H1 (cell line): ENCODE data around the gene CWC27. TPM values are rescaled to one million over a fixed set of nuclear protein-coding genes. Genes with fewer than 3 reads are reported as not detected.
"Not testable (repeated sequence)": the region's sequence is repeated elsewhere in the genome, so short reads cannot be mapped to it uniquely, and the experiment has no call there.

Experiments used
- CTCF ChIA-PET: fragments of 300-600 bp; sonication (Branson Sonifier 250); formaldehyde crosslinking; loops from one replicate; lab custom pipeline; 2021; ENCODE audit not compliant: partially characterized antibody; lab: Charles Lee
- POLR2A ChIA-PET: fragments of 300-600 bp; sonication (Branson Sonifier 250); formaldehyde crosslinking; loops from one replicate; lab custom pipeline; 2021; ENCODE audit warnings: inconsistent platforms; ENCODE audit not compliant: partially characterized antibody; lab: Charles Lee
- DNase-seq, 2 experiments: peaks; one replicate each; pipeline versions ENCODE4 v3.0.0 to v3.0.0-alpha.2; 2010 to 2022; ENCODE audit warnings: low spot score in 2 of 2, low read depth in 1 of 2, mixed read lengths in 1 of 2
- FAIRE-seq: peaks from 2 replicates; lab custom pipeline; 2011; peaks lifted over from hg19 to GRCh38; lab: Jason Lieb, UNC
- H2AFZ ChIP-seq: 2 replicates; pipeline ENCODE4 v1.8.1; 2012; ENCODE audit warnings: low read length, inconsistent platforms
- H2AK5ac ChIP-seq: 2 replicates; pipeline ENCODE4 v1.6.1; 2013; ENCODE audit warnings: low read depth, low read length
- H2BK120ac ChIP-seq: replicated peaks from 2 replicates; pipeline ENCODE3; 2013; ENCODE audit warnings: low read depth, low read length, inconsistent platforms
- H2BK12ac ChIP-seq: 2 replicates; pipeline ENCODE4 v1.6.1; 2013; ENCODE audit warnings: low read depth, low read length
- H2BK15ac ChIP-seq: 2 replicates; pipeline ENCODE4 v1.6.1; 2013; ENCODE audit warnings: low read length
- H2BK20ac ChIP-seq: 2 replicates; pipeline ENCODE4 v1.6.1; 2013; ENCODE audit warnings: low read length
- H2BK5ac ChIP-seq: 2 replicates; pipeline ENCODE4 v1.6.1; 2013; ENCODE audit warnings: low read depth, low read length
- H3K14ac ChIP-seq: 2 replicates; pipeline ENCODE4 v1.6.1; 2013; ENCODE audit warnings: inconsistent platforms; ENCODE audit not compliant: insufficient read length
- H3K18ac ChIP-seq: 2 replicates; pipeline ENCODE4 v1.6.1; 2013; ENCODE audit warnings: low read length; ENCODE audit errors: extremely low read depth
- H3K23ac ChIP-seq: 2 replicates; pipeline ENCODE4 v1.6.1; 2013; ENCODE audit warnings: inconsistent platforms; ENCODE audit not compliant: insufficient read length
- H3K23me2 ChIP-seq: 2 replicates; pipeline ENCODE4 v1.6.1; 2013; ENCODE audit warnings: low read depth, low read length
- H3K27ac ChIP-seq: 2 replicates; pipeline ENCODE4 v1.6.1; 2011; ENCODE audit warnings: low read depth, low read length, inconsistent platforms
- H3K27me3 ChIP-seq, 4 experiments: replicated peaks in 1 of 4; 1 replicate in 1 of 4; 2 replicates in 3 of 4; pipeline versions ENCODE4 v1.6.1 to v1.8.1; 2011 to 2013; ENCODE audit warnings: low read length in 3 of 4, mild to moderate bottlenecking in 3 of 4, inconsistent platforms in 2 of 4, mixed read lengths in 2 of 4, moderate library complexity in 1 of 4; ENCODE audit not compliant: control insufficient read depth in 3 of 4, insufficient read depth in 3 of 4; ENCODE audit errors: extremely low read depth in 1 of 4
- H3K36me3 ChIP-seq, 4 experiments: 2 replicates each; pipeline versions ENCODE4 v1.6.1 to v1.8.1; 2011 to 2013; ENCODE audit warnings: mild to moderate bottlenecking in 4 of 4, low read length in 3 of 4, moderate library complexity in 2 of 4, control low read depth in 1 of 4, inconsistent platforms in 1 of 4; ENCODE audit not compliant: insufficient read depth in 4 of 4, control insufficient read depth in 2 of 4
- H3K4ac ChIP-seq: replicated peaks from 2 replicates; pipeline ENCODE3; 2013; ENCODE audit warnings: low read length, low read depth, mixed read lengths, inconsistent platforms; ENCODE audit not compliant: insufficient read length
- H3K4me1 ChIP-seq, 4 experiments: replicated peaks in 1 of 4; 1 replicate in 1 of 4; 2 replicates in 3 of 4; pipeline versions ENCODE4 v1.6.1 to v1.8.1; 2011 to 2013; ENCODE audit warnings: low read length in 3 of 4, inconsistent platforms in 2 of 4, mixed read lengths in 1 of 4; ENCODE audit not compliant: insufficient read depth in 4 of 4, control insufficient read depth in 3 of 4
- H3K4me2 ChIP-seq, 2 experiments: 2 replicates each; pipeline versions ENCODE4 v1.6.1 to v1.8.1; 2011 to 2013; ENCODE audit warnings: low read depth in 2 of 2, low read length in 2 of 2, control low read depth in 1 of 2, inconsistent platforms in 1 of 2, mild to moderate bottlenecking in 1 of 2; ENCODE audit not compliant: insufficient read depth in 1 of 2
- H3K4me3 ChIP-seq, 4 experiments: fragments of 200-600, 300-600 bp in 1 of 4; sonication (generic), shearing (Covaris generic), sonication (Bioruptor Twin) in 1 of 4; 2 replicates each; pipeline versions ENCODE4 v1.5.1 to v1.8.1; 2011 to 2016; ENCODE audit warnings: low read length in 4 of 4, low read depth in 3 of 4, control low read depth in 2 of 4, inconsistent platforms in 2 of 4, mild to moderate bottlenecking in 2 of 4, mixed read lengths in 1 of 4, moderate library complexity in 1 of 4; ENCODE audit not compliant: insufficient read depth in 2 of 4; ENCODE audit errors: extremely low read depth in 1 of 4
- H3K56ac ChIP-seq: replicated peaks from 2 replicates; pipeline ENCODE3; 2013; ENCODE audit warnings: low read depth, mild to moderate bottlenecking, mixed read lengths, low read length, inconsistent platforms; ENCODE audit not compliant: insufficient read length
- H3K79me1 ChIP-seq: 2 replicates; pipeline ENCODE4 v1.6.1; 2013; ENCODE audit warnings: low read depth, low read length, control low read depth
- H3K79me2 ChIP-seq, 2 experiments: 2 replicates each; pipeline versions ENCODE4 v1.6.1 to v1.8.1; 2012 to 2013; ENCODE audit warnings: low read length in 2 of 2, mild to moderate bottlenecking in 2 of 2, inconsistent platforms in 1 of 2; ENCODE audit not compliant: insufficient read depth in 2 of 2, control insufficient read depth in 1 of 2
- H3K9ac ChIP-seq, 4 experiments: replicated peaks in 1 of 4; 1 replicate in 1 of 4; 2 replicates in 3 of 4; pipeline versions ENCODE4 v1.6.1 to v1.8.1; 2011 to 2013; ENCODE audit warnings: low read depth in 3 of 4, low read length in 3 of 4, control low read depth in 2 of 4, mild to moderate bottlenecking in 2 of 4, moderate library complexity in 2 of 4, inconsistent platforms in 1 of 4; ENCODE audit errors: extremely low read depth in 1 of 4
- H3K9me3 ChIP-seq, 2 experiments: 2 replicates each; pipeline versions ENCODE4 v1.6.1 to v1.8.1; 2012 to 2013; ENCODE audit warnings: mild to moderate bottlenecking in 2 of 2, moderate library complexity in 2 of 2, control low read depth in 1 of 2, inconsistent platforms in 1 of 2, low read depth in 1 of 2, low read length in 1 of 2, mixed read lengths in 1 of 2; ENCODE audit not compliant: insufficient read depth in 2 of 2
- H4K20me1 ChIP-seq, 2 experiments: replicated peaks in 1 of 2; 2 replicates each; pipeline versions ENCODE3 to v1.8.1; 2011 to 2013; ENCODE audit warnings: inconsistent platforms in 2 of 2, low read length in 2 of 2, mild to moderate bottlenecking in 1 of 2; ENCODE audit not compliant: insufficient read depth in 2 of 2, control insufficient read depth in 1 of 2
- H4K5ac ChIP-seq: 2 replicates; pipeline ENCODE4 v1.6.1; 2013; ENCODE audit warnings: low read length, low read depth, mixed read lengths, inconsistent platforms; ENCODE audit not compliant: insufficient read length
- H4K8ac ChIP-seq: 2 replicates; pipeline ENCODE4 v1.8.0; 2013; ENCODE audit warnings: mild to moderate bottlenecking, moderate library complexity, low read length, inconsistent platforms; ENCODE audit not compliant: insufficient read depth; ENCODE audit errors: extremely low read depth
- H4K91ac ChIP-seq: replicated peaks from 2 replicates; pipeline ENCODE3; 2013; ENCODE audit warnings: low read length, mixed read lengths, inconsistent platforms; ENCODE audit not compliant: insufficient read length
- WGBS, 2 experiments: shearing (Covaris generic) in 1 of 2; methylation state at CpG; one replicate each; pipeline versions ENCODE4 v1.1.6 to v1.1.7; 2013 to 2015; ENCODE audit warnings: low lambda C conversion rate in 2 of 2, mixed read lengths in 2 of 2, inconsistent platforms in 1 of 2, low coverage in 1 of 2, missing lambda C conversion rate in 1 of 2; ENCODE audit not compliant: insufficient replicate concordance in 2 of 2, insufficient coverage in 1 of 2, insufficient read length in 1 of 2; ENCODE audit errors: extremely low coverage in 1 of 2, missing lambda C conversion rate in 1 of 2; 5-methylcytosine and 5-hydroxymethylcytosine counted together
- polyA plus RNA-seq, 7 experiments: library from polyadenylated mRNA; depleted of rRNA in 3 of 7; stranded (reverse) in 5 of 7; unstranded in 2 of 7; fragments of >200 nt in 5 of 7; fragments of 200-250 nt in 2 of 7; gene quantifications; 1 replicate in 5 of 7; 2 replicates in 1 of 7; 4 replicates in 1 of 7; pipeline versions ENCODE4 v1.2.1 to v1.2.3, GENCODE V29; 2011 to 2013; ENCODE audit warnings: missing spikeins in 2 of 7, mixed read lengths in 2 of 7
- total RNA-seq: library from RNA; stranded (reverse); fragmentation: NEBNext Ultra II Directional; extraction: Animal tissue kit (Norgen Biotek cat#: 25700); gene quantifications from 2 replicates; pipeline ENCODE4 v1.2.1, GENCODE V29; 2021

CWC27 gene
- total and polyA plus RNA-seq, 2 of the 8 experiments (the other 6 are each of a cell fraction or from before 2014, with no cell fraction given), result 24.9 to 43.4 TPM

GRCh38 chr5:64939422-64939771 lies 170.7 kb downstream of the CWC27 start:
- H2AK5ac ChIP-seq, H2BK15ac ChIP-seq, H4K91ac ChIP-seq, H4K8ac ChIP-seq, H3K14ac ChIP-seq, FAIRE-seq, H2BK20ac ChIP-seq, POLR2A ChIA-PET, H3K4me3 ChIP-seq, H3K27me3 ChIP-seq, H4K5ac ChIP-seq, H3K27ac ChIP-seq, H2BK12ac ChIP-seq, H3K23ac ChIP-seq, H3K56ac ChIP-seq, H3K36me3 ChIP-seq, H3K79me2 ChIP-seq, H3K9me3 ChIP-seq, H4K20me1 ChIP-seq, H3K4me1 ChIP-seq, H3K23me2 ChIP-seq, H2BK120ac ChIP-seq, H3K9ac ChIP-seq, H2BK5ac ChIP-seq, H3K79me1 ChIP-seq, H2AFZ ChIP-seq, H3K18ac ChIP-seq, H3K4ac ChIP-seq: not testable (repeated sequence)
- CTCF ChIA-PET, result interaction anchor here (1.3 kb wide), 1 partner anchor 20 kb away, joined by 6 read pairs; no protein-coding TSS in a partner anchor
- peak in 1 of 2 experiments; percentile 49 for DNase-seq
- 91% methylated on average over 4 of the region's 4 CpGs; no CpG with 5 or more reads in 1 of the 2 experiments for WGBS, 2 experiments
- peak overlapping the region; percentile 26 to 36; a peak in 2 of 4 replicates for H3K4me2 ChIP-seq
